HG03354 (cell line): Measurements from ENCODE around the gene PRUNE1.
A peak's percentile ranks its signal among the peaks of the same experiment; 100 is the strongest.

ENCODE experiments used
- ATAC-seq: cut with Tn5 transposase; IDR thresholded peaks from one replicate; pipeline ENCODE4 v1.9.1; 2021; ENCODE audit warnings: mild to moderate bottlenecking; ENCODE audit not compliant: unreplicated experiment, poor library complexity, severe bottlenecking

Gene PRUNE1

DNA sequence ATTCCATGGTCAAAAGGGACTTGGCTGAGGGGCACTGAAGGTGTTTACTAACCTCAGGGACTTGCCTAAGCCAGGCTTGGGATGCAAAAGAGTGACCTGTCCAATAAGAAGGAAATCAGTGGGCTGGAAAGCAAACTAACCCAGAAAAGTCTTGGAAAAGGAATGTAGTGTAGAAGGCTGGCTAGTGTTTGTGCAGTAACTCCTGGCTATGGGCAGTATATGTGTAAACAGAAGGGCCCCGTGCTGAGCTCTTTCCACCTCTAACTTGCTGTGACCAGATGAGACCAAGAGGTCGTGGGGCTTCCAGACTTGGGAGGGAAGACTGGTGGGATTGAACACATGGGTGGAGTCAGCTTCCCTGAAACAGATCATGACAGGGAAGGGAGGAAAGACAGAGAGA is 5.6 kb upstream of the PRUNE1 start:
- no peak for ATAC-seq

DNA sequence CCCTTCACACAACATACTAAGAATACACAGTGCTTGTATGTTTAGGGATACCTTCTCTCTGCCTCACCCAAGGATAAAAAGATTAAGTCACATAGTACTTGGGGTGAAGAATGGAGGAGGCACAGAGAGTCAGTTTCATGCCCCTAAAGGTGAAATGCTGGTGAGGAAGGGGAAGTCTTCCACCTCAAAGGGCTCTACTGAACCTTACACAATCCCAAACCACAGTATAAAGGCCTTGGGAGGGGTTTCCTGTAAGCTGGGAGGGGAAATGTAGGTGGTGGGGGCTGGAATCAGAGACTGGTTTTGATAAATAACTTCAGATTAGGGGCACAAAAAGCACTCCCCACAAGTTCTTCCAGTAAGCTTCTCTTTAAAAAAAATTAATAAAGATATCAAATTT is 5.1 kb upstream of the PRUNE1 start:
- no peak for ATAC-seq

DNA sequence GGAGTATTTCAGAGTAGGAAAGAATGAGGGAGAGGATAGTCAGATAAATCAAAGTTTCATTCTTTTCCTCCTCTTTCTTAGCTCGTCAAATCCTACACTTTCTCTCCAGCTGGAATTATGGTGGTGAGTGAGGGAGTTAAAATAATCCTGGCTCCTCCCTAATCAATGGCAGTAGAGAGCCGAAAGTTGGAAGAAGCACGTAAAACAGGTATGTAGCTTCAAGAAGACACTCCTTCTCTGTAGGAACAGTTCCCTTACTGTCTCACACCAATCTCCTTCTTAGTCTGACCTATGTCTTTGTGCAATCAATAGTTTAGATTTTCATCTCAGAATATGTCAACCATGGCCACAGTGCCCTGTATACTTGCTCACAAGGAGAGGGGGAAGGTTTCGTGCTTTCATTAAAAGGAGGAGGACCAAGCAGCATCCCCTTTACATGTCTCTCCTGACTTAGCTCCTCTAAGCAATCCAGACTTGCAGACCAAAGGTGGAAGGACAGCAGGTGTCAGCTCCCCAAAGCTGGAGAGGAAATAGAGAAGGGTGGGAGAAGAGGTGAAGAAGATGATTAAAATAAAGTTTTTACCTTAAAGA is 2.4 kb upstream of the PRUNE1 start:
- no peak for ATAC-seq

DNA sequence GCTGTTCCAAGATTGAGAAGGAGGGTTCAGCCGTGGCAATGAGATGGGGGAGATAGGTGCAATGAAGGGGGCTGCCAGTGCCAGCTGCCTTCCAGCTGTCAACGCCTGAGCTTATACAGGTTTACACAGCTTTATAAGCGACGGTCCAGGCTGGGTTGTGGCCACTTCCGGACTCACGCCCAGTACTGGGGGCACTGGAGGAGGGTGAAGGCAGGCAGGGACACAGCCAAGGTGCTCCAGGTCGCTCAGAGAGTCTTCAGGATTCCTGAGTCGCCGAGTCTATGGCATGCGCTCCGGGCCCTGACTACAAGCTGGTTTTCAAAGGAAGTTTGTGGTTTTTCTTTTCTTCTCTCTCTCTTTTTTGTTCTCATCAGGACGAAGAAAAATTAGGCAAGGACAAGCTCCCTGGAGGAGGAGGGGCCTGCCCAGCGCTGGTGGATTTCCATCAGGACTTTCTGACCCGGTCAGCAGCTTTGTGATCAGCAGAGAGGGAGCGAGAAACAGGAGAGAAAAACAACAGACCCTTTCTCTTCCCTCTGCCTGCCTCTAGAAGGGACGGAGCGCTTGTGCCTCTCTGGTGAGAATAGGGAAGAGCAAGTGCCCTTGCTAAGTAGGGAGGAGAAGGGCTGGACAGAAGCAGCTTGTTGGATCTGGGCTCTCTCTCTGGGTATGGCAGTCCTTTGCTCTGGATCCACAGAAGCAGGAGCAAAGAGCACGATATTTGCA is 1.8 kb upstream of the PRUNE1 start, which contains the start of gene MINDY1:
Gene MINDY1, minus strand, starts transcription at position 576 of the 726 bp plus-strand sequence. CDS start 4,285 bp downstream, outside the sequence.
- ATAC-seq = no peak

DNA sequence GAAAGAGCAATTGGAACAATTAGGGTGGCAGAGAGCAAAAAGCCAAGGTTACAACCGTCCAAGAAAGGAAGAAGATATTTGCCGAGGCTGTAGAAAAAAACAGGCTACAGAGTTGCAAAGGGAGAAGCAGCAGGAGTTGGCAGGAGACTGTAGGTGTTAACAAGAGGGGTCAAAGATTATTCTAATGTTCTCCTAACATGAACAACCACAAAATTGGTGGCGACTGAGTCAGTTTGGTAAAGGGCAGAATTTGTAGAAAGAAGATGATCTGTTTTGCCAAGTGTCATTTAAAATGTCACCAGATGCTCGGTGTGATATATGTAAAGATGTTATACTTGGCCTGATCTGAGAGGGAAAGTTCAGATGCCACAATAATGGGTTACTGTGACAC is 401 bp upstream of the PRUNE1 start:
- ATAC-seq = peak; percentile 1

DNA sequence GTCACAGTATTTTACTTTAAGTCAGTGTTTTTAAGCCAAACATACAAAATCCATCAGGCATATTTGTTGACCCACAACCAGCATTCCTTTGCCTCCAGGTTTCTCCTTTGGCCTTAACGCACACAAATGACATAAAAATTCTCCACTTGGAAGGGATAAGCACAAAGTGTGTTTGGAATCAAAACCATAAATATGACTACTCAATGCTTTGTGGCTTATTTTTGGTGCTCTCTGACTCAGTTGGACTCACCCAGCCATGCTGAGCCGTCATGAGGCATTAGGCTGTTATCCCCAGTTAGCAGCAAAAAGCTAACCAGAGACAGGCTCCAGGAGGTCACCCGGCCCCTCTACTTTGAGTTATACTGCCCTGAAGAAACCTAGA is 948 bp downstream of the PRUNE1 start:
- no peak for ATAC-seq

DNA sequence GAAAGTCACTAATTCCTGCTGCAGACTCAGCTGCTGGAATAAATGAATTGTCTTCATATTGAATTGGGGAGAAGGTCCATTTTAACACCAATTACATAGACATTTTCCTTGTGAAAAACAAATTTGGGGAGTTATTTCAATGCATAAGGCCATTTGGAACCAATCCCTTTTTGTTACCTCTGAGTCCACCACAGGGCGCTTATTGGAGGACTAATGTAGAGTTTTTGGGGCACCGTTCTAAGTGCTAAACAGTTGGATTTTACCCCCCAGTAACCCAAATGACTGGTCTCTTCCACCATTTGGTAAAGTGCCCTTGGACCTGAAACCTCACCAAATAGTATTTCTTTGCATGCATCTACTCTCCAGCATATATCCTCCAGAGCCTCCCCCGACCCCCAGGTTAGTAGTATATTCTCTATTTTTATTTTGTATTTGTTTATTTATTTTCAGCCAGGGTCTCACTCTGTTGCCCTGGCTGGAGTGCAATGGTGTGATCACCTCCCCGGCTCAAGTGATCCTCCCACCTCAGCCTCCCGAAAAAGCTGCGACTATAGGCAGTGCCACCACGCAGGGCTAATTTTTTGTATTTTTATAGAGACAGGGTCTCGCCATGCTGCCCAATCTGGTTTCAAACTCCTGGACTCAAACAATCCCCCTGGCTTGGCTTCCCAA is 1.6 kb downstream of the PRUNE1 start:
- ATAC-seq = no peak

DNA sequence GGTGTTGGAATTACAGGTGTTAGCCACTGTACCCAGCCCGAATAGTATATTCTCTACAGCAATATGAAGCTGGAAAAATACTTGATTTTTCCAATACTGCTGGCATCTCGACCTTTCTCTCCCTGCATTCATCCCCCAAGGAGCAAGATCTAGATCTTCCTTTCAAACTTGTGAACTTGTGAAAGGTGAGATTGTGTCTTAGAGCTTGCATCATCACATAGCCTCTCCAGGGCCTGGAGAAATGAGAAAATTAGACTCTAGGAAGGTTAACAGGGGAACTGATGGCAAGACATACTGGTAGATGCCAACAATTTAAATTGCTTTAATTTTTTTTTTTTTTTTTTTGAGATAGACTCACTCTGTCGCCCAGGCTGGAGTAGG is 2.1 kb downstream of the PRUNE1 start:
- no peak for ATAC-seq

DNA sequence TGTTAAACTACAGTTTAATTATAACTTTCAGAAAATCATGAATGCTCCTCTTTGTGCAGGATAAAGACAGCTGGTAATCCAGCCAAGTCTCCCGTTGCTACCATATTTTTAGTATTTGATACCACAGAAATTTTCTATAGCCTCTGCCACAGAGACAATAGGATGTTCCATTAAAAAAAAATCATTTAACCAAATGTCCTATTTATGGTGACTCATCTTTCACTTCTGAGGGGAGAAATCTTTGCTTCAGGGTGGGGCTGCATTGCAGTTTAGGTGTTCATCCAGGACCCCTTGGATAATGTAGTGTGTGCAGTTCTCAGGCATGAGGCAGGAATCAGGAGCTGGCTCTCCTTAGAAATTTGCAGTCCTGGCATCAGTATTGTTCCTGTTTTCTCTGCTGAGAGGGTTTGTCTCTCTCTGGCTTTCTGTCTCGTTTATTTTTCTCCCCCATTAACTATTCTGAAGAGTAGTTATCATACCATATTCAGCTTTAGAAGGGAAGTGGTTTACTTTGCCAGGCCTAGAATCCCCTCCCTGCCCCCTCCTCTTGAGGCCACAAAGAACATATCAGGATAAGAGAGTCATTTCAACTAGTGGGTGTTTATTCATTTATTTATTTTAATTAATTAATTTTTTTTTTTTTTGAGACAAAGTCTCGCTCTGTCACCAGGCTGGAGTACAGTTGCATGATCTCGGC is 3.1 kb downstream of the PRUNE1 start:
- no peak for ATAC-seq

DNA sequence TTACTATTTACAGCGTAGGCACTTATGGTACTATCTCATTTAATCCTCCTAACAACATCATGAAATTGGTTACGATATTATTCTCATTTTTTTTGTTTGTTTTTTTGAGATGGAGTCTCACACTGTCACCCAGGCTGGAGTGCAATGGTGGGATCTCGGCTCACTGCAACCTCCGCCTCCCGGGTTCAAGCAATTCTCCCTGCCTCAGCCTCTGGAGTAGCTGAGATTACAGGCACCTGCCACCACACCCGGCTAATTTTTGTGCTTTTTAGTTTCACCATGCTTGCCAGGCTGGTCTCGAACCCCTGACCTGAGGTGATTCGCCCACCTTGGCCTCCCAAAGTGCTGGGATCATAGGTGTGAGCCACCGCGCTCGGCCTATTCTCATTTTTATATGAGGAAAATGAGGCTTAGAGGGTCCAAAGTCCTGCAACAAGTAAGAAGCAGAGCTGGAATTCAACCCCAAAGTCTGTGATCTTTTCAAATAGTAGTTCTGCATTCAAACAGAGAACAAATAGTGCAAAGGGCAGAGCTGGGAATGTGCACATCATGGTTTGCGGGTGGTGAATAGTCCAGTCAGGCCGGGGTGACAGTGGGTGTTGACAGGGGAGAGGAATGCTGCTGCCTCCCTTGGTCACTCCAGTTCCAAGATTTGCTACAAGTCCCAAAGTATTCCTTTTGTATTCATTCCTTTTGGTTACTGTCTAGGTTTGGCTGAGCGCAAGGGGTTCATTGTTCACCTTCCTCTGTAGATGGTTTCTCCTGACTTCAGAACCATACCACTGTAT is 4.6 kb downstream of the PRUNE1 start:
- ATAC-seq = no peak

DNA sequence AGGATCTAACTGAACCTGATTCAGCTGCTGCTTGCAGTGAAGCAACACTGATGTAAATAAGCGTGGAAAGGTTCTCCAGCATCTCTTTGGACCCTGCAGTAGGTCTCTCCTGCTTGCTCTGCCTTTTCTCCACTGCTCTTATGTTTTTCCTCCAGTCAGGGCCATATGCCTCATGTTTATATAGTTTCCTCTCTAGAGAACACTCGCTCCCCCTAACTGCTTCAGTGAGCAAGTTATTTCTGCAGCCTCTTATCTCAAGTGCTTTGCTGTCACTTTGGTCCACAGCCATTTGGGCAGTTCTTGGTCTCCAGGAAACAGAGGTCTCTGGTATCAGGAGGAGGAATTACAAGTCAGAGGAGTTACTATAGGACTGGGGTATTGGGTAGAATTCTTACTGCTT is 5.3 kb downstream of the PRUNE1 start:
- ATAC-seq = no peak

DNA sequence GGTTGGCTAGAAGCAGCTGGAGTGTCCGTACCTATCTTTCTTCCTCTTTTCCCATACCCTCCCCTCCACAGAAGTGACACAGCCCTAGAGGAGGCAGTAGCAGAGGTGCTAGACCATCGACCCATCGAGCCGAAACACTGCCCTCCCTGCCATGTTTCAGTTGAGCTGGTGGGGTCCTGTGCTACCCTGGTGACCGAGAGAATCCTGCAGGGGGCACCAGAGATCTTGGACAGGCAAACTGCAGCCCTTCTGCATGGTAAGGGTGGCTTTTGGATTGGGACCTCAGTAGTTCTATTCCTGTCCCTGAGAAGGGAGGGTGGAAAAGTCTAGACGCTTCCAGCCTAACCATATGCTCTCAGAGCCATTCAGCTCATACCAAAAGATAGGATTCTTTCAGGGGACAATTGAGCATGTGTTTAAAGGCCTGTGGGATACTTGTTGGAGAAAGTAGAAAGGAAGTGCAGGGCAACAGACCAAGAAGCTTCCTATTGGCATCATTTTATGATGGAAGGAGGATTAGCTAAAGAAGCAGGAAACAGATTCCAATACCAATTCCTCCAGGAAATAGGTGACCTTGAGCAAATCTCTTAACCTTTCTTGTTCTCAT is 16.4 kb downstream of the PRUNE1 start:
- no peak for ATAC-seq

DNA sequence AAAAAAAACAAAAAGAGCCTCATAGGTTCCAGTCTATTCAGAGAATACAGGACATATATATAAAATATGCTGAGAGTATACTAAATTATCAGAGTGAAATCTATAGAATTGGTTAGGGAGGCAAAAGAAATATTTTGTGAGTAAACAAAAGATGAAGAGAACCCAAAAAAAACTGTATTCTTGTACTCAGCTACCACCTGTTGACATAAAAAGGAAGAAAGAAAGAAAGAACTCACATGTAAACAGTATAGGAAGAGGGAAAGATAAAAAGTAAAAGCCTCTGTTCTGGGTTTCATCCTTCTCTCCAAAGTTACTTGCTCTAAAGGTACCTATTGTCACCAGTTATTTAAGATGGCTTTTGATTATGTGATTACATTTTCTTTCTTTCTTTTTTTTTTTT is 18.2 kb downstream of the PRUNE1 start:
- ATAC-seq = no peak

DNA sequence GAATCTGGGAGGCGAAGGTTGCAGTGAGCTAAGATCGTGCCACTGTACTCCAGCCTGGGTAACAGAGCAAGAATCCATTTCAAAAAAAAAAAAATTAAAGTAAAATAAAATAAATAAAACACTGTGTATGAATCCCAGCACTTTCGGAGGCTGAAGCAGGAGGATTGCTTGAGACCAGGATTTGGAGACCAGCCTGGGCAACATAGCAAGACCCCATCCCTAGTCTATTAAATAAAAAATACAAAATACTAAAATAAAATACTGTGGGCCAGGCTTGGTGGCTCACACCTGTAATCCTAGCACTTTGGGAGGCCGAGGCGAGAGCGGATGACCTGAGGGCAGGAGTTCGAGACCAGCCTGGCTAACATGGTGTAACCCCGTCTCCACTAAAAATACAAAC is 23.9 kb downstream of the PRUNE1 start:
- ATAC-seq = no peak

DNA sequence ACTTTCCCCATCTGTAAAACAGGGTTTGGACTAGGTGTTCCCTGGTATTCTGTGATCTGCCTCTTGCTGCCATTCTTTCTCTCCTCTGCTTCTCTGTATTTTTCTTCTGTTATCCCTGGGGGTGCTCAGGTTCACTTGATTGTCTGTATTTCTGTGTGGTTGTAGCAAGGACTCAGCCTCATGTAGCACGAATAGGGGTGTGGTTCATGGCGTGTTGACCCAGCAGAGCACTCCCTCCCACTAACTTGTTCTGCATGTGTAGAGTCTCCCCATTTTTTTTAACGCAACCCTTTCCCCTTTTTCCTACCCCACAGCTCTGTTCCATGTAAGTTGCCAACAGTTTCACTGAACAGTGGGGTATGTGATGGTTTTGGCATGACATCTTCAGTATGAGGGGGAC is 26.9 kb downstream of the PRUNE1 start:
- no peak for ATAC-seq

DNA sequence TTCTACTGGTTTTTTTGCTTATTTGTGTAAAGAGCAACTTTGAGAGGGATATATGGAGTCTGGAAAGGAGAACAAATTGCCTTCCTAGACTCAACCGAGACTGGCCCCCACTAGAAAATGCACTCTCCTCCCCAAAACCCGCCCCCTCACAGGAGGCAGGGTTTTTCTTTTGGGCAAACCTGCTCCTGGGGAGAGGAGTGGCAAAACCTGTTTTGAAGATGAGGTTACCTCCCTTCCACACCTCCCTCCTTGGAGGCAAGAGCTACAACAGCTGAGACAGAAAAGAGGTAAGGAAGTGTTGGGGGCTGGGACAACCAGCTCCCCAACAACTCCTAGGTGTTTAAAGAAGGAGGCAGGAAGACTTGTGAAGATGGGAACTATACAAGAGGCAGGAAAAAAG is 28.1 kb downstream of the PRUNE1 start, which contains the start of gene BNIPL:
Gene BNIPL, plus strand, starts transcription at position 231 of the 400 bp plus-strand sequence. Its CDS starts 140 bp downstream, at position 371.
- no peak for ATAC-seq

DNA sequence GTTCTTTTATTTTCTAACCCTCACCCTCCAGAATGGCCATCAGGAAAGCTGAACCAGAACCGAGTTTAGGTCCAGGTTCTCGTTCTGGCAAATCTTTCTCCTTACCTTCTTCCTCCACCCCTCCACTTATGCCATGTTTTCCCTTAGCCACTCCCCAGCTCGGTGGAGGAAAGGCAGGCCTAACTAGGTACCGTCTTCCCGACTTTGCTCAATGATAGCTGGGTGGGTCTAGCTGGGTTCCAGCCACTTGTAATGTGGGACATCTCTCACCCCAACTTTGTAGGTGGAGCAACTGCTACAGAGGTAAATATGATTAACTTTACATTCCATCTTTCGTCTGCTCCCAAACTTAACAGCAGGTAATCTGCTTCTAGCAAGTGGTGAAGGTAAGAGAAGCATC is 28.8 kb downstream of the PRUNE1 start:
- no peak for ATAC-seq

DNA sequence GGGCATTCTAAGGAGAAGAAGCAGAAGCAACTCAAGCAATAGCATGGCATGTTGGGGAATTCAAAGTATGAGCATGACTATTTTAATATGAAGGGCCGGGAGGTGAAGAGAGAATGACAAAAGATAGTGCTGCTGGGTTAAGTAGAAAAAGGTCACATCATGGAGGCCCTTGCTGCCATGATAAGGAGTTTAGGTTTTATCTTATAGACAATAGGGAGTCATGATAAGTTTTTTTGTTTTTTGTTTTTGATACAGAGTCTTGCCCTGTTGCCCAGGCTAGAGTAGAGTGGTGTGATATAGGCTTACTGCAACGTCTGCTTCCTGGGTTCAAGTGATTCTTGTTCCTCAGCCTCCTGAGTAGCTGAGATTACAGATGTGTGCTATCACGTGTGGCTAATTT is 31.3 kb downstream of the PRUNE1 start:
- ATAC-seq = no peak

DNA sequence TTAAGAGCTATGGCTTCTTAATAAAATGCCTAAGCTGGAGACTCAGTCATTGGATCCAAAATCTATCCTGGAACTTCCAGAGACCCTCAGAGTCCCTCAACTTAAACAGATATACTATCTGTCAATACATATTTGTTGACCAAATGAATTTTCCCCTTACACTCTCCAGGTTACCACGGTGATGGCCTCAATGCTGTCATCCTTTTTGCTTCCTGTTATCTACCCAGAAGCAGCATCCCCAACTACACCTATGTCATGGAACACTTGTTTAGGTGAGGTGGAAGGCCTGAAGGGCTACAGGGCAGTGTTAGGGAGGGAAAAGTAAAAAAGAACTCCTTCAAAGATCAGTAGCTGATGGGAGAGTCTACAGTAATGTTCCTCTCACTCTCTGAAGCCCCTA is 34.9 kb downstream of the PRUNE1 start:
- ATAC-seq = no peak

DNA sequence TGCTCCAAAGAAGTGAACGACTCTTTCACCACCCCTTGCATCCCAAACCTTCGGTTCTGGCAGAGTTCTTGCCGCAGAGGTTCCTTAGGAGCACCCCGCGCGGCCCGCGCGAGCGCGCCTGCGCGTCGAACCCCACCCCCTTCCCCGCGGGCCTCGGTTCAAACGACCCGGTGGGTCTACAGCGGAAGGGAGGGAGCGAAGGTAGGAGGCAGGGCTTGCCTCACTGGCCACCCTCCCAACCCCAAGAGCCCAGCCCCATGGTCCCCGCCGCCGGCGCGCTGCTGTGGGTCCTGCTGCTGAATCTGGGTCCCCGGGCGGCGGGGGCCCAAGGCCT is 39.3 kb downstream of the PRUNE1 start, which contains the start of gene C1orf56:
Gene C1orf56, plus strand, starts transcription at position 161 of the 334 bp plus-strand sequence. Its CDS starts 97 bp downstream, at position 258.
- peak; percentile 49 for ATAC-seq
